Stimulated activated CD4-positive, alpha-beta T cell treated with anti-CD3 and anti-CD28 coated beads, Interleukin-2, amount 100 ng/mL, for 4 hours (primary cell): ENCODE measurements around the gene NAT14.

ENCODE experiments used
- DNase-seq: peaks from one replicate; pipeline ENCODE4 v3.0.0-alpha.2; 2020; ENCODE audit warnings: low read depth

NAT14 gene

DNA sequence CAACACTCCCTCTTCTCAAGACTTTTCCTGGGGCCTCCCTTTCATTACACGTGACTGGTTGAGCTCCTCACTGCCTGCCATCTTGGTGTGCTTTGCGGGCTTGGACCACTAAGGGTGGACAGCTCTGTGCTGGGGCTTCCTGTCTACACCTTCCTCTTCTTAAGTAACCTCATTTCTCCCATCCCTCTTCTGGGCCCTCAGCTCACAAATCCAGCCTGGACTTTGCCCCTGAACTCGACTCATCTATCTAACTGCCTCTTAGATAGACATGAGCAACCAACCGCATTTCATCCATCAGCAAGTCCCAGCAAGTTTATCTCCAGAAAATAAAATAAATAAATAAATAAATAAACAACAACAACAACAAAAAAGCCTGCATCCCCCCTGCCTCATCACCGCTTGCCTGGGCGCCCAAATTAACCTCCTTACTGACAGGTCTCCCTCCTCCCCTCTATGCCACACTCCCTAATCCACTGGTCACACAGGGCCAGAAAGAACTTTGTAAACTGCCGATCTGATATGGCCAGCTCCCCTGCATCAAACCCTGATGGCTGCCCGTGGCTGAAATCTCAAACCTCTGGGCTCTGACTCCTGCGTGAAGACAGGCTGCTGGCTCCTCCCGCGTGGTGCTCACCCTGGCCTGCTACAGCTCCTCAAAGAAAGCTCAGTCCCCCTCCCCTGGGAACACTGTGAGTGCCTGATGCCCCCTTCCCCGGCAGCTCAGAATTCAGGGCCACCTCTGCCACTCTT is 31.3 kb upstream of the NAT14 start:
- DNase-seq: no peak

DNA sequence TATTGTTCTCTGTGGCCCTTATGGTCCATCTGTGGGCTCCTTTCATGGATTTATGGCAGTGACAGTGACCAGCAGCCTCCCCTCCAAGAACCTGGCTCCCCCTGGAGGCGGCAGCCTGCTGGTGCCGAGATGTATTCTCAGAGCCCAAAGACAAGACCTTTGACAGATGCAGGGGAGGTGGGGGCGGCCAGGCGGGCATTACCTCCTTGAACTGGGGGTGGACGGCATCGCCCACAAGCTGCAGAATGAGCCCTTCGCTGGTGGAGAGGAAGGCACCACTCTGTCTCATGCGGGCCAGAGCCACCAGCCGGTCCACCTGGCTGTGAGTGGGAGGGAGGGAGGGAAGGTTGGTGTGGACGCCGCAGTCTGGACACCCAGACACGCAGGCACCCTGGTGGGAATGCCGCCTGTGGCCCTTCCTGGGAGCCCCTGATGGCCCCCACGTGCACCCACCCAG is 30.2 kb upstream of the NAT14 start:
- DNase-seq: no peak

DNA sequence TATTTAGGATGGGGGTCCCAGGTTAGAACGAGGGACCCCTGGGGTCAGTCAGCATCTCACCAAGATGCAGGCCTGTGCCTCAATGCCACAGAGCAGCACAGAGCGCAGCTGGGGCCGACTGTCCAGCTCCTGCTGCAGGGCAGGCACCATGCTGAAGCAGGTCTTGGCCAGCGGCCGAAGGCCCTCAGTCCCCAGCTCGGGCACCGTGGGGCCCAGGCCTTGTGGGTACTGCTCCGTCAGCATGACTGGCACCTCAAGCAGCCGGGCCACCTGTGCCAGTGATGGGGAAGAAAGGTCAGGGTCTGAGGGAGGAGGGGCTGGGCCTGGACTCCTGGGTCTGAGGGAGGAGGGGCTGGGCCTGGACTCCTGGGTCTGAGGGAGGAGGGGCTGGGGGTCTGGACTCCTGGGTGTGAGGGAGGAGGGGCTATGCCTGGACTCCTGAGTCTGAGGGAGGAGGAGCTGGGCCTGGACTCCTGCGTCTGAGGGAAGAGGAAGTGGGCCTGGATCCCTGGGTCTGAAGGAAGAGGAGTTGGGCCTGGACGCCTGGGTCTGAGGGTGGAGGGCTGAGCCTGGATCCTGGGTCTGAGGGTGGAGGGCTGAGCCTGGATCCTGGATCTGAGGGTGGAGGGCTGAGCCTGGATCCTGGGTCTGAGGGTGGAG is 29.3 kb upstream of the NAT14 start:
- DNase-seq: no peak

DNA sequence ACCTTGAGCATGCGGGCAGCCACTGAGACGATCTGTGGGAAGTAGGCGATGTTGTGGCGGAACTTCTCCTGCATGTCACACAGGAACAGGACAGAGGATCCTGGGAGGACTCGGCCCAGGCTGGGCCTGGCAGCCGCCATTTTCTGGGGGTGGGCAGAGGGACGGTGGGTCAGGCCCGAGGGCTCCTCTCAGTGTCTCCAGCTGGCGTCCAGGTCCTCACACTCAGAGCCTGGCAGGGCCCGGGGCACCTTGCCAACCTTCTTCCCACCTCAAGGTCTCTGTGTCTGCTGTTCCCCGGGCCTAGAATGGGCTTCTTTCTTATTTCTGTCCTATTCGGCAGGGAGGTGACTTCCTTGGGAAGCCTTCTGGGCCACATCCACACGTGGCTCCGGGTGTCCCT is 28.6 kb upstream of the NAT14 start:
- DNase-seq: no peak

DNA sequence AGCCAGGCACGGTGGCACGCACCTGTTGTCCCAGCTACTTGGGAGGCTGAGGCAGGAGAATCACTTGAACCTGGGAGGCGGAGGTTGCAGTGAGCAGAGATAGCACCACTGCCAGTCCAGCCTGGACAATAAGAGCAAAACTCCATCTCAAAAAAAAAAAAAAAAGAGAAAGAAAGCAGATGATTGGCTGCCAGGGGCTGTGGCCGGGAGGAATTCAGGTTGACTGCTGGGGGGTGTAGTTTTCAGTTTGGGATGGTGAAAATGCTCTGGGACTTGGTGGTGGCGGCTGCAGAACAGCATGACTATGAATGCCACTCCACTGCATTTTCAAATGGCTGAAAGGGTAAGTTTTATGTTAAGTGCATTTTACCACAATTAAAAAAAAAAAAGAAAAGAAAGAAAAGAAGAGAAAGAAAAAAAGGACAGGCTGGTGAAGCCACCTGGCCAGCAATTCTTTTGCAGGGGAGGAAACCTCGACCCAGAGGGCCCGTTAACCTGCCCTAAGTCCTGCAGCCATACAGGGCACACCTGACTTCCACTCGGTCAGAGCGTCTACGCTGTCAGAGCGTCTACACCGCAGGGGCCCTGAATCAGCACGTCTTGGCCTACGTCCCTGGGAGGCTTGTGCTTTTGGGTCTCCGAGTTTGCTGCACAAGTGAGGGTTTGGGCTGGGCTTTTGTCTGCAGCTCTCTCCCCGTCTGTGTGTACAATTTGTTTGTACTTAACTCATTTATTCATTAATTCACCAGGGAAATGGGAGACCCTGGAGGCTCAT is 27.1 kb upstream of the NAT14 start:
- DNase-seq: no peak

DNA sequence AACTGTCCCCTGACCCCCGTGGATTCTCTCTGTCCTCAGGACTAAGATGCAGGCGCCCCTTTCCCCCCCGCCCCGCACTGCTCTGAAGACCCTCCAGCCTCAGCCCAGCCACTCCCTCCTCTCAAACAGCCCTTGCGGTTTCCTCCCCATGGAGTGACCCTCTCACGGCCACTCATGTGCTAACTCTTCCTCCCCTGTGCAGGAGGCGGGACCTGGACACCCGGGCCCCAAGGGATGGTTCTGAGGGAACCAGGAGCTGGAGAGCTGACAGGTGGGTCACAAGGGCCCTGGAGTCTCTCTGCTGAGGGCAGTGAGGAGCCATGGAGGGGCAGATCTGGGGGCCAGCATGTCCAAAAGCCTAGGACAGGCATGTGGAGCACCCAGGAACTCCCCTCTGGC is 25.4 kb upstream of the NAT14 start:
- no peak for DNase-seq

DNA sequence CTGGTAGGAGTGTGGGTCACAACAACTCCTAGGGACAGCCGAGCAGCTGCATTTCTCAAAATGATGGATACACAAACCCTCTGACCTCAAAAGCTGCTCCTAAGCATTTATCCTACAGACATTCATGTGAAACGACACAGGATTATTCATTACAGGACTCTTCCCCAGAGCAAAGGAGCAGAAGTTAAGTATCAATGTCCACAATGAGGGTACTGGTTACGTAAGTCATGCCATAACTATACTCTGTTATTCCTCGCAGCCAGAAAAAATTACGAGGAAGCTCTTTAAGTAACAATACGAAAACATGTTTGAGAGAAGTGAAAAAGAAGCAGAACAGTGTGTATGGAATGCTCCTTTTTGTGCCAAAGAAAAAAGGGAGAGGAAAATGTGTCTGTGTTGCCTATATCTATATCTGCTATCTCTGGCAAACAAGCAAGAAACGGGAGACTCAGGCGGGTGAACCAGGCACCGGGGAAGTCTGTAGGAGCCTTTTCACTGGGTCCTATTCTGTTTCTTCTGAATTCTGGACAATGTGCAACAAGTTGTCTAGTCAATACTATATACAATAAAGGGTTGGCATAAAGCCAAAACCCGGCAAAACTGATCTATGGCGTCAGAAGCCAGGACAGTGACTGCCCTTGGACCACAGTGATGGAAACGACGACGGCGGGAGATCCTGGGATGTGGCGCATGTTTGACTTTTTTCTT is 24.9 kb upstream of the NAT14 start:
- no peak for DNase-seq

DNA sequence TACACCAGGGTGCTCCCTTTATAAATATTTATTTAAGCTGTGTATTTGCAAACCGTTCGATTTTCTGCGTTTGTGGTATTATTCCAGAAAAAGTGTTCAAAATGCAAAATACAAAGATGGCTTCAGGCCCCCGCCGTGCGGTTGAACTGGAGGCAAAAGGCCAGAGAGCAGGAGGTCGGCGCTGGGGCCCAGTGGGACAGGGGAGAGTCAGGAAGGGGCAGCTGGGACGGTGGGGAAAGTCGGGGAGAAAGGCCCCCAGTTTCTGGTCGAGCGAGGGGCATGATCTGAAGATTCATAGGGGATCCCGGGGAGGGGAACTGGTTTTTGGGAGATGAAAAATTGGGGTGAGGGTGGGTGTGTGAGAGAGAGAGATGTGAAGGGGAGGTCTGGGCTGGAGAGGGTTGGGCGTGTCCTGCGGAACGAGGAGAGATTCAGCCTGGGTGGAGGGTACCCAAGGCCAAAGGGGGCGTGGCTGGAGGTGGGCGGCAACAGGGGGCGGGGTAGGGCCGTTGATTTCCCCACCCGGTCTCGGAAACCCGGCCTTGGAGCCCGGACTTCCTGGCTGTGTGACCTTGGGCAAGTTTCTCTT is 24.2 kb upstream of the NAT14 start:
- DNase-seq: no peak

DNA sequence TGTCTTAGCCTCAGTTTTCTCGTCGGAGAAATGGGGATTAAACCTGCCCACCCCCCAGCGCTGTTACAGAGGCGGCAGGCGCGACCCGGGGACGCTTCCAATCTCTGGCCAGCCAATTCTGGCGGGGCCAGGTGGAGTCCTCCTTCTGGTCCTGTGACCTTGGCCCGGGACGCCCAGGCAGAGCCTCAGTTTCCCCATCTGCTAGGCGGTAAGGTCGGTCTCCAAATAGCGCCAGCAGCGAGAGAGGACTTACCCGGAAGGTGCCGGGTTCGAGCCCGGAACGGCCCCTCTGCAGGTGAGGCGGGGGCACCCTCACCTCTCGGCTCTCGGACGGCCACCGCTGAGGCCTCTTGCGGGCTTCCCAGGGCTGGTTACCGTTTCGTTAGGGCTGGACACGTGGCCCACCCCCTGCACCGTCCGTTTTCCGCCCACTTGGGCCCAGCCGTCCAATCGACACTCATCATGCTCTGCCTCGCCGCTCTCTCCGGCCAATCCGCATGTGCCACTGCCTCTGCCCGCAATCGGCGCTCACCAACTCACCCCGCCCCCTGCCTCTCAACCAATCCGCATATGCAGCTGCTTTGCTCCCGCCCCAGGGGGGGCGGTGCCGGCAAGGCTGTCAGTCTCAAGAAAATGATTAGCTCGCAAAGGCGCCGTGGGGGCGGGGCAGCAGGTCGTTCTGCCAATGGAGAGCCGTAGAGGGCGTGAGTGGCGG is 23.6 kb upstream of the NAT14 start, which contains the start of gene ISOC2:
ISOC2 (minus strand) TSS at position 384 of the 715 bp plus-strand sequence. CDS start 5,156 bp downstream, outside the sequence.
- DNase-seq: peak; percentile 100

DNA sequence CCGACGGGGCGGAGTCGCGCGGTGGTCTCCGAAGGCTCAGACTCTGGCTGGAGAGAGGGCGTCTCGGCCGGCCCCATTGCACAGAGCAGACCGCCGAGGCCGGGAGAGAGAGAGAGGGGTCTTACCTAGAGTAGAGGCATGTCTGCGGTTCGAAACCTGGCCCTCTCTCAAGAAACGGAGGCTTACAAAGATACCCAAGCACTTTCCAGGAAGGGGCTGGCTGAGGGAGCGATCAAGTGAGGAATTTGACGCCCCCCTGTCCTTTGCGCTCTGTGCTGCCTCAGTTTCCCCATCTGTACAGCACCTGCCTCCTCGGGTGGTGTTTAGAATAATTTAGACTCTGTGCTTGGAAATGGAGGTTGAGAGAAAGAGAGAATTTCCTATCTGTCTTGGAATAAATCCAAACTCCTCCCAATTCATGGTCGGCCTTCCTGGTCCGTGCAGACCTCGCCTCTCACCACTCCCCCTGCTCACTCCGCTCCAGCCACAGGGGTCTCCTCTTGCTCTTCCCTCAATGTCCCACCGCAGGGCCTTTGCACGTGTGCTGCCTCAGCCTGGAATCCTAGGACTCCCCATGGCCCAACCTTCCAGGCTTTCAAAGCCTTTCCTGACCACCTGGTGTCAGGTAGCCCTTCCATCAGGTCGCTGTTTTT is 22.9 kb upstream of the NAT14 start:
- DNase-seq: no peak

DNA sequence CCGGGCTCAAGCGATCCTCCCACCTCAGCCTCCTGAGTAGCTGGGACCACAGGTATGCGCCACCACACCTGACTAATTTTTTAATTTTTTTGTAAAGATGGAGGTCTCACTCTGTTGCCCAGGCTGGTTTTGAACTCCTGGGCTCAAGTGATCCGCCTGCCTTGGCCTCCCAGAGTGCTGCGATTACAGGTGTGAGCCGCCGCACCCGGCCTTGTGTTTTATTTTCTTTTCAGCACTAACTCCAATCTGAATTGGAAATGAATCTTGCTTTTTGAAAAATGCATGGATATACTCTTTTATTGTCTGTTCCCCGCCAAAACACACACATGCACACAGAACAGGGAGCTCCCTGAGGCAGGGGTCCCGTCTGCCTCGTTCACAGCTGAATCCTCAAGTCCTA is 22.3 kb upstream of the NAT14 start:
- DNase-seq: no peak

DNA sequence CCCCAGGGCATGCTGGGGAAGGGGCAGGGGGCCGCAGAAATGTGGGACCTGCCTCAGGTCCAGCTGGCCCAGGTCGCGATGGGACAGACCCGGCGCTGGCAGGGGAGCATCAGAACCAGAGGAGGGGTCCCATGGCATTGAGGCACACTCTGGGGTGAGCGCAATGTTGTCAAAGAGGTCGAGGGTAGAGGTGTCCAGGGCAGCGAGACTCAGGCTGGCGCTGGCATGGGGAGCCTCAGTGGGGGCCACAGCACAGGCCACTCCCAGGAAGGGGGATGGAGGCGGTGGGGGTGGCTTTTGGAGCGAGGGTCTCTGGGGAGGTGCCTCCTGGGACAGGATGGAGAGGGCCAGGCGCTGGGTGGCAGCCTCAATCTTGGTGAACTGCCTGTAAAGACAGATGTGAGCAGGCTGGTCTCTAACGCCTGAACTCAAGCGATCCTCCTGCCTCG is 21.4 kb upstream of the NAT14 start:
- DNase-seq: no peak

DNA sequence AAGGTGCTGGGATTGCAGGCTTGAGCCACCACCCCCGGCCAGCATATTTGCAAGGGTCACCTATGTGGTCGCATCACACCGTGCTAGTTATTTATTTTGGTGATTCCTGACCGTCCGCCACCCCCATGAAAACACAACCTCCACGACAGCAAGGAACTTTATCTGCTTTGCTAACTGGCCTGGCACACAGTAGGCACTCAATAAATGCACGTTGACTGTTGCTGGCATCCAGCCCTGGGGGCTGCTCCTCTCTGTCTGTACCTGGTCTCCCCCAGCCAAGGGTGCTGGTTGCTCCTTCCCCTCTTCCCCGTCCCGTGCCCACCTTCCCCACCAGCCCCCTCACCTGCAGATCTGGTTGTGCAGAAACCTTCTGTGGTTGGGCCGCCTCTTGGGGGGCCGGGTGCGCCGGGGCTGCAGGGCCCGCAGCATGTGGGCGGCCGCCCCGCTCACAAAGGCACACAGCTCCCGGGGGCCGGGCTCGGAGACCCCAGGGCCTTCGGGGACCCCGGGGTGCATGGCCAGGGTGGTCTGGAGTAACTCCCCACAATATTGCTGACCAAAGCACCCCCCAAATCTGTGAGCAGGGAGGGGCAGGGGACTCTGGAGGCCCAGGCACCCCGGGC is 20.8 kb upstream of the NAT14 start:
- DNase-seq: no peak

DNA sequence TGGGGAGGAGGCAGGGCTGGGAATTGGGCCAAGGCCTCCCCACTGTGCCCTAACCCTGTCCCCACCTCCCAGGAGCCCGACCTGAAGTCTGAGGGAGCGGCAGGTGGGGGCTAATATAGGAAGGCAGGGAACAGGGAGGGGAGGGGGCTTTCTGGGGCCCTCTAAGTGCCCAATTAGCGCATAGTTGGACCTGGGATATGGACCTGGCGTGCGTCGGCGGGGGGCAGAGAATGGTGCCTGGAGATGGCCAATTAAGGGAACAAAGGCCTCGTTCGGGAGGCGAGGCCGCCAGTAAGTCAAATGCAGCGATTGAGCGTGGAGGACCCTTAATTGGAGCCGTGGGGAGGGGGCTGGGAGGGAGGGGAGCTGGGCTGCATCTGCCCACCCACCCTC is 20.3 kb upstream of the NAT14 start, which contains the start of gene C19orf85:
C19orf85 (minus strand) TSS at position 90 of the 393 bp plus-strand sequence. CDS start 197 bp downstream, outside the sequence.
- no peak for DNase-seq

DNA sequence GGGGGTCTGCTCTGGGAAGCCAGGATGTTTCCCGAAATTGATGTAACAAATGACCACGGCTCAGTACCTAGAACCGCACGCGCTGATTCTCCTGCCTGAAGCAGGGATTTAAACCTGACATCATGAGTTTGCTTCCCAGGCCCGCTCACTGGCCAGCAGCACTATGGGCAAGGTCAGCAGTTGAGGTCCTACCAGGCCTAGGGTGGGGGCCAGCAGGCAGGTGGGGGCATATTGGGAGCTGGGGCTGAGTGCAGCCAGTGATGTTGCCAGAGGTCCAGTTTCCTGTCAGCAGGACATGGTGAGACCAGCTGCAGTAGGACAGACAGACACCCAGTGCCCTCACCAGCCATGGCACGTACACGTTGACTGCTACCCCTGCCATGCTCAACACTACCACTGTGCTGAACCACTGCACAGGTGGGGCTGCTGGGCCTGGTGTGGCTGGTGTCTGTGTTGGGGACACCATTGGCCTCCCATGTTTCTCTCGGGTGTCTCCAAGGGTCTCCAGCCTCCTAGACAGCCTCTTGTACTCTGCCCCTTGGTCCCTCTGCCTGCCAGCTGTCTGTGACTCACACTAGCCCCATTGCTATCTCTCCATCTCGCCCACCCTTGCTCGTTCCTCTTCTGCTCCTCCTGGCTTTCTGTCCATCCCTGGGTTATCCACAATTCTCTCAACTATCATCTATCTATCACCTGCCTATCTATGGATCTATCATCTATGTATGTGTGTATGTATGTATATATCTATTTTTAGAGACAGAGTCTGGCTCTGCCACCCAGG is 19.3 kb upstream of the NAT14 start:
- no peak for DNase-seq

DNA sequence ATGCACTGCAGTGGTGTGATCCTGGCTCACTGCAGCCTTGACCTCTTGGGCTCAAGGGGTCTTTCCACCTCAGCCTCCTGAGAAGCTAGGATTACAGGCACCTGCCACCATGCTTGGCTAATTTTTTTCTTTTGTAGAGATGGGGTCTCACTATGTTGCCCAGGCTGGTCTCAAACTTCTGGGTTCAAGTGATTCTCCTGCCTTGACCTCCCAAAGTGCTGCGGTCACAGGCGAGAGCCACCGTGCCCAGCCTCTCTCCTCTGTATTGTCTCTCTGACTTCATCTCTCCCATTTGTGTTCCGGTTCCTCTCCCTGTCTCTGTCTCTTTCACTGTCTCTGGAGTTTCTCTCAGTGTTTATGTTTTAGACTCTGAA is 18.8 kb upstream of the NAT14 start:
- no peak for DNase-seq

DNA sequence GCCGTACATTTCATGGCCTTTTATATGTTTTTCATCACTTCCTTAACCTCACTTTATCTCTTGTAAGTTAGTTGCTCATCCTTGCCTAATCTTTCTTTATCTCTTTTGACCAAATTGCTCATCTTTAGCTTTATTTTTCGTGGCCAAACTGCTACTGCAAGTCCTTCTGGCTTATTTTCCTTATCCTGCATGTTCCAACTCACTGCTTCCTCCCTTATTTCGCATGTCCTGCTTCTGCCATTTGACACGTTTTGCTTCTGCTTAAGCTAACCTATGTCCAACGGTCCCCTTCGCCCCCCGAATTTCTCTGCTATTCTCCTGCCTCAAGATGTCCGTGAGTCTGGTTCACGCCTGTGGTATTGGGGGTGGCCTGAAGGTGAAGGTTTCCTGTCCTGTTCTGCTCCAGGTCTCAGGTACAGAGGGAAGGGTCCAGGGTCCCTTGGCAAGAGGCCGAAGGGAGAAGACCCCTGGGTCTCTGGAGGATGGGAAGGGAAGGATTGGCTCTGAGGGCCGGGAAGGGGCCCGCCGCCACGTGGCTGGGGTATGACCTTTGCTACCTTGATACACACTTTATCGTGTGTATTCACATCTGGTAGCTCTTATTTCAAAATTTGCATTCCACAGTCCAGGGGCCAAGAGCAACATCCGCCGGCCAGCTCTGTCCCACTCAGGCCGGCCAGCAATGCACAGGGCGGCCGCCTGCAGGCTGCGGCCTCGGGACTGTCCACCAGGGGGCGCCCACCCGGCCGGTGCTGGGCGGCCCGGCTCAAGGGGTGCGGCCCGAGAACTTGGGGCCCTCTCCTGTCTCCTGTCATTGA is 17.5 kb upstream of the NAT14 start:
- DNase-seq: peak; percentile 44

DNA sequence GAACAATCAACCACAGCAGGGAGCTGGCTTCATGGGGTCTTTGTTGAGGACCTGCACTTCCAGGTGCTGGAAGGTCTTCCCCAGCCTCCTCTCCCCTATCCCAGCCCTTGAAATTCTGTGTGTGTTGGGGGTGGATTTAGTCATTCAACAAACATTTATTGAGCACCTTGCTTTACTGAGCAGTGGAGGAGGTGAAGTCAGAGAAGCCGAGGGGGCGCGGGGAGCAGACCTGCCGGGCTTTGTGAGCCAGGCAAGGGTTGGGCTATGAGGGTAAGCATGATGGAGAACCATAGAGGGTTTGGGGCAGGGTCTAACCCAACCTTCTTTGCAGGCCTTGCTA is 17.0 kb upstream of the NAT14 start:
- no peak for DNase-seq
